ENCODE results near the gene CDKL1.
"Not testable (repeated sequence)": the region's sequence is repeated elsewhere in the genome, so short reads cannot be mapped to it uniquely, and the experiment has no call there.

CDKL1 gene

GRCh38 chr14:50320283-50320682 lies 76.4 kb downstream of the CDKL1 start:
- no peak for DNase-seq

DNA sequence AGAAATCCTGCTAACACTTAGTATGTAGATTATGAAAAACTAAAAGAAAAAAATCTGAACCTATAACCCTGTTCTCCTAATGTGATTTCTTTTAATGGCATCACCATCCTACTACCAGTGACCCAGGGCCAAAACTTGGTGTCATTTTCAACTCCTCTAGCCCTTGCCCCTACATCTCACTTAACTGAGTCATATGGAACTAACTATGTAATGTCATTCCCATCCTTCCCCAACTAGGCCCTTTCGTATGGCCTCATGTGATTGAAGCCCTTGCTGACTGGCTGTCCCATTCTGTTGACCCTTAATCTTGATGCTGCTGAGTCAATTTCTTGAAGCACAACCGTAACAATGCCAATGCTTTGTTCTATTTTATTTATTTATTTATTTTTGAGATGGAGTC lies 77.0 kb downstream of the CDKL1 start:
- no peak for DNase-seq

- no peak for DNase-seq
Observed at GRCh38 chr14:50319293-50319692, 77.4 kb downstream of the CDKL1 start.

- DNase-seq, result peak; percentile 72
Observed at GRCh38 chr14:50318031-50318626, 78.6 kb downstream of the CDKL1 start.

DNA sequence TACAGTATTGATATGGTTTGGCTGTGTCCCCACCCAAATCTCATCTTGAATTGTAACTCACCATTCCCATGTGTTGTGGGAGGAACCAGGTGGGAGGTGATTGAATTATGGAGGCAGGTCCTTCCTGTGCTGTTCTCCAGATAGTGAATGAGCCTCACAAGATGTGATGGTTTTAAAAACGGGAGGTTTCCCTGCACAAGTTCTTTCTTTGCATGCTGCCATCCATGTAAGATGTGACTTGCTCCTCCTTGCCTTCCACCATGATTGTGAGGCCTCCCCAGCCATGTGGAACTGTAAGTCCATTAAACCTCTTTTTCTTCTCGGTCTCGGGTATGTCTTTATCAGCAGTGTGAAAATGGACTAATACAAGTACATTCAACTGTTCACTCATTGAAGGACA lies 82.6 kb downstream of the CDKL1 start:
- DNase-seq, result not testable (repeated sequence)

DNA sequence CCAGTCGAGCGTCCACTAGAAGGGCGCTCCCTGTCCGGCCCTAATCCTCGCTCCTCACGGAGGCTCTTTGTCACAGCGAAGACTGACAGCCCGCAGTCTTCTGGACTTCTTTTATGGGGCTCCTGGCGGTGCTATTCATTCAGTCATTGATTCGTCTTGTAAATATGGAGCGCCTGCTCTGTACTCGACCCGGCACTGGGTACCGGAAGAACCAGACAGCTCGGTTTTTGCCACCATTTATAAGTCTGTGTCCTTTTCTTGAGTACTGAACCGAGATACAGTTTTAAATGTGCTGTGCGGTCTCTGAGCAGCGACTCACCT lies 84.0 kb downstream of the CDKL1 start:
- DNase-seq, result peak; percentile 79

- DNase-seq, result peak; percentile 92
Observed at GRCh38 chr14:50311972-50312733, 84.5 kb downstream of the CDKL1 start, which contains the start of the genes DMAC2L and L2HGDH. Gene DMAC2L (plus strand): TSS chr14:50312324. CDS start chr14:50321488, 9,164 bp downstream. Gene L2HGDH (minus strand): TSS chr14:50312229. CDS start chr14:50312150, 79 bp downstream.

DNA sequence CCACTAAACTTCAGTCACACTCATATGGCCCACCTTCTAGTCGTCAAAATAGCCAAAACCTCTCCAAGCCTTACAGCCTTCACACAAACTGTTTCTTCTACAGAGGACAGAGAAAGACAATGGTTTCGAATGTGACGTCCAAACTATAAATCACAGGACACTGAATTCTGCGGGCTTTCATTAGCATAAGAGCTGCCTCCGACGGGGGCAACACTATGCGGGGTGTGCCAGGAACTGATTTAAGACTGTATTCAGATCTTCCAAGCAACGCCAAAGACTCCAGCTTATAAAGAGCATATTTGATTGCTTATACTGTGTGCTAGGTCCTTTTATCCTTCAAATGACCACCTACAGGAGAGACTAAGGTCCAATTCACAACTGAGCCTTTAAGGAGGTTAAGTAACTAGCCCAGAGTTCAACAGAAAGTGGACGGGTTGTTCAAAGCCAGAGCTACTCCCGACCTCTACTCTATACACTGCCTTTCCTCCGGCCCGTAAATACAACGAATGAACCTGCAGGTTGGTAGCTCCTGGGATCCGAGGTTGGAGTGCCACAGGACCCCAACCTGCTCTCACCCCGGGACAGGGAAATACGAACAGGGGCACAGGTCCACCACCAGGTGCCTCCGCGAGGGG lies 85.2 kb downstream of the CDKL1 start:
- DNase-seq, result peak; percentile 66

GRCh38 chr14:50310445-50310844 lies 86.2 kb downstream of the CDKL1 start:
- no peak for DNase-seq

DNA sequence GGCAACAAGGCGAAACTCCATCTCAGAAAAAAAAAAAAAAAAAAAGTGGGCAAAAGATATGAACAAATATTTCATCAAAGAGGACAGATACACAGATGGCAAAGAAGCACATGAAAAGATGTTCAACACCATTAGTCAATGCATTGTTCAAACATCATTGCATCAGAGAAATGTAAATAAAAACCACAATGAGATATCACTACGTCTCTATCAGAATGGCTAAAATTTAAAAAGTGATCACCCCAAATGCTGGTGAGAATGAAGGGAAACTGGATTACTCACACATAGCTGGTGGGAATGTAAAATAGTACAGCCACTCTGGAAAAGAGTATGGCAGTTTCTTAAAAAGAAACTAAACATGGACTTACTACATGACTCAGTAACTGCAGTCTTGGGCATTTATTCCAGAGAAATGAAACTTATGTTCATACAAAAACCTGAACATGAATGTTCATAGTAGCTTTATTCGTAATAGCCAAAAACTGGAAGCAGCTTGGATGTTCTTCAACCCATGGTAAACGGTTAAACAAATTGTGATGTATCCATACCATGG lies 88.2 kb downstream of the CDKL1 start:
- no peak for DNase-seq

DNA sequence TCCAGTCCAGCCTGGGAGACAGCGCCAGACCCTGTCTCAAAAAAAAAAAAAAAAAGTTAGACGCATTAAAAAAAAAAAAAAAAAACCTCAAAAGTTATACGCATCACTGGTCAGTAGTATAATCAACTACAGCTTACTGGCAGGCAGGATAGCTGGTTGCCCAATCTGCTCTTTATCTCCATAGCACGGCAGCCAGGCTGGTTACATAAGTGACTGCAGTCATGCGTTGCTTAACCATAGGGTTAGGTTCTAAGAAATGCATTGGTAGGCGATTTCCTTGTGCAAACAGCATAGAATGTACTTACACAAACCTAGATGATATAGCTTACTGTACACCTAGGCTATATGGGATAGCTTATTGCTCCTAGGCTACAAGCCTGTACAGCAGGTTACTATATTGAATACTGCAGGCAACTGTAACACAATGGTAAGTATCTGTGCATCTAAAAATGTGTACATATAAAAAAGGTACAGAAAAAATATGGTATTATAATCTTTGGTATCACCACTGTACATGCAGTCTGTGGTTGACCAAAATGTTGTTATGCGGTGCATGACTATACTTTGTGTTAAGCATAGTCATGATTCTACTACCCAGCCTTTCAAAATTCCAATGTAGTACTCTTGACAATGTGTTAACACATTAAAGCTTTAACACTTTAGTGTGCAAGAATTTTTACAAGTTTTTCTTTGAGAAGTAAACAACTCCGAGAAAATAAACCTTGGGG lies 92.8 kb downstream of the CDKL1 start:
- DNase-seq, result no peak

DNA sequence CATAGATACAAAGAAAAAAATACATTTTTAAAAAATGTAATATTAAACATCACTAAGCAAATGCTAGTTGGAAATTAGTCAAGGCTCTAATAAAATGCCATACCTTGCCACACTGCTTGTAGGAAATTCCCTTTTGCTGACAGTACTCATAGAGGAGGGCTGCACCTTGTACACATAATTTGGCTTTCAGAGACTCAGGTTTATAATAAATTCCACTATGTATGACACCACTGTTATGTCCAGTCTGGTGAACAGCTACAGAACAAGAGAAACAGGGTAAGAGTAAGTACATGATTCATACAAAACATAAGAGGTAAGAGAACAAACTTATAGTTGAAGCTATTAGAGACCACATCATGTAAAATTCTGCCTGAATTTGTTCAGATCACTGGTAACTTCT lies 94.8 kb downstream of the CDKL1 start:
- DNase-seq, result no peak

GRCh38 chr14:50299585-50299984 lies 97.1 kb downstream of the CDKL1 start:
- DNase-seq, result no peak

- no peak for DNase-seq
Observed at GRCh38 chr14:50290306-50290705, 106.4 kb downstream of the CDKL1 start.

DNA sequence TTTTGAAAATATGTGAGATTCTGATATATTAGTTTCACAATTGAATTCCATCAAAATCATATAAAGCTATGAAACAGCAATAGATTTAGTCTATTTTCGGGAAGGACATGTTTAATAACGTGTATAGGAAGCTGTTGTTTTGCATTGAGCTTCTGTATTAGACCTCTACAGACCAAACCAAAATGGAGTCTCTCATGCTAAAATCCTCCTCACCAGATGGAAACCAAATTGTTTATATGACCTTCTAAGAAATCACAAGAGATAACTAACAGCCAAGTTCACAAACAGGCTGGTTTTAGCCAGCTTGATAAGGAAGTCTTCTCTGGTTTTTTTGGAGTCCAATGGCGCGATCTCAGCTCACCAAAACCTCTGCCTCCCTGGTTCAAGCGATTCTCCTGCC lies 108.5 kb downstream of the CDKL1 start:
- DNase-seq, result no peak

DNA sequence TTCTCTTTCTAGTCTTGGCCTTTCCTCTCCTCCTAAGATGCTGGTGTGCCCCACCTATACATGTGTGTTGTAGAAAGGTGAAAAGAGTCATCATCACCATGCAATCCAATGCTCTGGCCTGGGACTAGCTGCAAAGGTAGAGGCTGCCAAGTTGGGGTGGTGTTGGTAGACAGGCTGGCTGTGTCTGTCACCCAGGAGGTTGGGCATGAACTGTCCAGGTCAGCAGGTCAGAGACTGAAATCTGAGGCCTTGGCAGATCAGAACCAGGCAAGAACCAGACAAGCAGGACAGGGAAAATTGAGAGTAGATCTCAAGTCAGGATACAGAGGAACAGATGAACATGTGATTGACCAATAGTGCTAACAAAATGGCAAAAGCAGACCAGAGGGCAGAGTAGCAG lies 110.8 kb downstream of the CDKL1 start:
- no peak for DNase-seq

All from NCI-H1694 treated with DMSO at 0.1 percent for 48 hours (cell line).